Smooth muscle cell (in vitro differentiated cells): ENCODE results near the gene ASTN2. TPM values are rescaled to one million over a fixed set of nuclear protein-coding genes. Genes with fewer than 3 reads are reported as not detected.

ENCODE experiments used
- DNase-seq: peaks from one replicate; lab custom pipeline; 2025; ENCODE audit not compliant: unreplicated experiment; lab: John Stamatoyannopoulos, UW
- H2AFZ ChIP-seq: fragments of 200-600 bp; sonication (generic); 2 replicates; pipeline ENCODE4 v1.6.0; 2016; ENCODE audit warnings: antibody characterized with exemption, low read depth, mild to moderate bottlenecking
- H3F3A ChIP-seq: fragments of 200-600 bp; sonication (generic); 2 replicates; pipeline ENCODE4 v1.6.0; 2017; ENCODE audit warnings: antibody characterized with exemption, low read depth
- H3K27ac ChIP-seq: fragments of 200-600 bp; sonication (generic); 2 replicates; pipeline ENCODE4 v1.5.1; 2016; ENCODE audit warnings: low read depth, mild to moderate bottlenecking
- H3K27me3 ChIP-seq: fragments of 200-600 bp; sonication (generic); 2 replicates; pipeline ENCODE4 v1.6.1; 2016; ENCODE audit warnings: low read depth, mild to moderate bottlenecking
- H3K36me3 ChIP-seq: fragments of 200-600 bp; sonication (generic); 2 replicates; pipeline ENCODE4 v1.5.1; 2016; ENCODE audit warnings: low read depth
- H3K4me1 ChIP-seq: fragments of 200-600 bp; sonication (generic); 2 replicates; pipeline ENCODE4 v1.5.1; 2016; ENCODE audit warnings: low read depth
- H3K4me2 ChIP-seq: fragments of 200-600 bp; sonication (generic); 2 replicates; pipeline ENCODE4 v1.6.0; 2016; ENCODE audit warnings: mild to moderate bottlenecking
- H3K4me3 ChIP-seq: fragments of 200-600 bp; sonication (generic); 2 replicates; pipeline ENCODE4 v1.5.1; 2016; ENCODE audit warnings: mild to moderate bottlenecking
- H3K79me2 ChIP-seq: fragments of 200-600 bp; sonication (generic); 2 replicates; pipeline ENCODE4 v1.6.0; 2016; ENCODE audit warnings: low read depth, mild to moderate bottlenecking
- H3K9ac ChIP-seq: fragments of 200-600 bp; sonication (generic); 2 replicates; pipeline ENCODE4 v1.6.0; 2016; ENCODE audit warnings: low read depth
- H3K9me3 ChIP-seq: fragments of 200-600 bp; sonication (generic); replicated peaks from 2 replicates; pipeline ENCODE4 v1.5.1; 2016; ENCODE audit warnings: low read depth
- H4K20me1 ChIP-seq: fragments of 200-600 bp; sonication (generic); 2 replicates; pipeline ENCODE4 v1.6.0; 2016; ENCODE audit warnings: low read depth
- WGBS: methylation state at CpG from one replicate; pipeline ENCODE4 v1.1.7; 2016; ENCODE audit warnings: low lambda C conversion rate; 5-methylcytosine and 5-hydroxymethylcytosine counted together
- polyA plus RNA-seq: library from polyadenylated mRNA; unstranded; fragments of >200 nt; fragmentation: Nextera tagmentation; extraction: Ambion mirVana; gene quantifications from 2 replicates; pipeline ENCODE4 v1.2.1, GENCODE V29; 2016
- total RNA-seq: library from RNA; depleted of rRNA; stranded (reverse); fragments of >200 nt; gene quantifications from 2 replicates; pipeline ENCODE4 v1.2.3, GENCODE V29; 2014
- TF ChIP-seq, protein P1 (sequence below): fragments of 200-600 bp; sonication (generic); IDR thresholded peaks from 2 replicates; pipeline ENCODE4 v1.5.1; 2017; ENCODE audit warnings: borderline replicate concordance, mild to moderate bottlenecking, antibody characterized with exemption; ENCODE audit not compliant: insufficient read depth, poor library complexity, severe bottlenecking

The ASTN2 gene
- total and polyA plus RNA-seq, 2 experiments from 2014 or later: 6.5 to 6.7 TPM

DNA sequence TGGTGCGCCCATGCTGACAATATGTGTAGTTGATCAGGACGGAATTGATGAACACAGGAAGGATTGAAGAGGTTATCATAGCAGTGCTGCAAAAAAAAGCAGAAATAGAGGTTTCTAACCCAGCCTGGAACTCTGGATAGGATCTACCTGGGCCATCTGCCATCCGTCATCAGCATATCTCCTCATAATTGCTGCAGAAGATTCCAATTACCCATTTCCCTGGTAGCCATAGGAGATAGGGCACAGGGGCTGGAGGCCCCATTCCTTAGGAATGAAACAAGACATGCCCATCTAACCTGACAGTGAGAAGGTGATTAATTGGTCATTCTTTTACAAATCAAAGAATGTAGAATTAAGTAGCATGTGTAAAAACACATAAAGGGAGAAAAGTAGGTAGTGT lies 788.1 kb downstream of the ASTN2 start:
- Histone ChIP-seq H3K79me2 (no peaks in the 10 kb centered on the region), H3K27me3 (no peaks in the 10 kb centered on the region), H3K4me3 (no peak overlapping the region), H3K9ac (no peak overlapping the region), H3F3A (no peaks in the 10 kb centered on the region), H4K20me1 (no peaks in the 10 kb centered on the region), H3K36me3 (no peaks in the 10 kb centered on the region), H3K9me3 (no peaks in the 10 kb centered on the region), H3K27ac (no peak overlapping the region), H3K4me2 (no peak overlapping the region), H3K4me1 (no peaks in the 10 kb centered on the region), H2AFZ (no peak overlapping the region)
- 98% methylated on average over 3 of the region's 3 CpGs for WGBS
- TF ChIP-seq, protein P1, sequence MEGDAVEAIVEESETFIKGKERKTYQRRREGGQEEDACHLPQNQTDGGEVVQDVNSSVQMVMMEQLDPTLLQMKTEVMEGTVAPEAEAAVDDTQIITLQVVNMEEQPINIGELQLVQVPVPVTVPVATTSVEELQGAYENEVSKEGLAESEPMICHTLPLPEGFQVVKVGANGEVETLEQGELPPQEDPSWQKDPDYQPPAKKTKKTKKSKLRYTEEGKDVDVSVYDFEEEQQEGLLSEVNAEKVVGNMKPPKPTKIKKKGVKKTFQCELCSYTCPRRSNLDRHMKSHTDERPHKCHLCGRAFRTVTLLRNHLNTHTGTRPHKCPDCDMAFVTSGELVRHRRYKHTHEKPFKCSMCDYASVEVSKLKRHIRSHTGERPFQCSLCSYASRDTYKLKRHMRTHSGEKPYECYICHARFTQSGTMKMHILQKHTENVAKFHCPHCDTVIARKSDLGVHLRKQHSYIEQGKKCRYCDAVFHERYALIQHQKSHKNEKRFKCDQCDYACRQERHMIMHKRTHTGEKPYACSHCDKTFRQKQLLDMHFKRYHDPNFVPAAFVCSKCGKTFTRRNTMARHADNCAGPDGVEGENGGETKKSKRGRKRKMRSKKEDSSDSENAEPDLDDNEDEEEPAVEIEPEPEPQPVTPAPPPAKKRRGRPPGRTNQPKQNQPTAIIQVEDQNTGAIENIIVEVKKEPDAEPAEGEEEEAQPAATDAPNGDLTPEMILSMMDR: no peak
- DNase-seq: no peak

DNA sequence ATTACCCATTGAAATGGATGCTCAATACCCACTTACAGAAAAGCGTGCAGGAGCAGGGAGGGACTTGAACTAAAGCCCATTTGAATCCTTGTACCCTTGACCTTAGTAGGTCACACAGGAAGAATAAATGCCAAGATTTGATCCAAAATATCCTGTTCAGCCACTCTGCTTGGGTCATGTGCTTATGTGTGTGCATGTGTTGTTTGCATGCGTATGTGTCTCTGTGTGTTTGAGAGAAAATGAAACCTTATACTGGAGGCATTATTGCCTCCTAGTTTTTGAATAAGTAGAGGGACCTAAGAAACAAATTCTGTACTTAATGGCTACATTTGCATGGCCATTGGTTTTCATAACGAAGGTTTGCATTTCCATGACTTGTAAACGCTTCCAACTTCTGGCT lies 791.1 kb downstream of the ASTN2 start:
- TF ChIP-seq, protein P1: no peak
- Histone ChIP-seq H3K27ac (no peak overlapping the region), H2AFZ (no peak overlapping the region), H3F3A (no peaks in the 10 kb centered on the region), H3K4me1 (no peaks in the 10 kb centered on the region), H3K4me3 (no peak overlapping the region), H3K36me3 (no peaks in the 10 kb centered on the region), H3K9ac (no peak overlapping the region), H3K9me3 (no peaks in the 10 kb centered on the region), H3K27me3 (no peaks in the 10 kb centered on the region), H4K20me1 (no peaks in the 10 kb centered on the region), H3K79me2 (no peaks in the 10 kb centered on the region), H3K4me2 (no peak overlapping the region)
- no peak for DNase-seq
- 77% methylated on average over 4 of the region's 4 CpGs for WGBS

DNA sequence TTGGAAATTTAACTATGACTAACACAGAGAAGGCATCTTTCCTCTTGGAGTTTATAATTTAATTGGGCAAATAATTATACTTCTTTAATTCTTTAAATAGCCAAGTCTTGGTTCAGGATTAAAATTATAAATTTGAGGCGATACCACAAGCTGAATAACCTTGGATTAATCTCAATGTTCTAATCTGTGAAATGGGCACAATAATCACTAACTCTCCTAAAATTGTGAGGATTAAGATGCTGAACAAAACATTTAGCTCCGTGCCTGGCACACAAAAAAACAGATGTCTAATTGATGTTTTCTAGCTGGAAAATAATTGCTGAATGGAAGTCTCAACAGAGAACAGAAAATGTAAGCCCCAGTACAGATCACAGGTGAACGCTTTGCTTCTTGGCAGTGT lies 797.5 kb downstream of the ASTN2 start:
- TF ChIP-seq, protein P1: no peak
- Histone ChIP-seq H3K27ac (no peak overlapping the region), H3K4me3 (no peak overlapping the region), H2AFZ (no peak overlapping the region), H3K27me3 (no peaks in the 10 kb centered on the region), H3F3A (no peaks in the 10 kb centered on the region), H3K36me3 (no peaks in the 10 kb centered on the region), H3K4me1 (no peaks in the 10 kb centered on the region), H3K9me3 (no peaks in the 10 kb centered on the region), H3K79me2 (no peaks in the 10 kb centered on the region), H4K20me1 (no peaks in the 10 kb centered on the region), H3K9ac (no peak overlapping the region), H3K4me2 (no peak overlapping the region)
- DNase-seq: no peak
- 98% methylated on average over 3 of the region's 3 CpGs for WGBS

DNA sequence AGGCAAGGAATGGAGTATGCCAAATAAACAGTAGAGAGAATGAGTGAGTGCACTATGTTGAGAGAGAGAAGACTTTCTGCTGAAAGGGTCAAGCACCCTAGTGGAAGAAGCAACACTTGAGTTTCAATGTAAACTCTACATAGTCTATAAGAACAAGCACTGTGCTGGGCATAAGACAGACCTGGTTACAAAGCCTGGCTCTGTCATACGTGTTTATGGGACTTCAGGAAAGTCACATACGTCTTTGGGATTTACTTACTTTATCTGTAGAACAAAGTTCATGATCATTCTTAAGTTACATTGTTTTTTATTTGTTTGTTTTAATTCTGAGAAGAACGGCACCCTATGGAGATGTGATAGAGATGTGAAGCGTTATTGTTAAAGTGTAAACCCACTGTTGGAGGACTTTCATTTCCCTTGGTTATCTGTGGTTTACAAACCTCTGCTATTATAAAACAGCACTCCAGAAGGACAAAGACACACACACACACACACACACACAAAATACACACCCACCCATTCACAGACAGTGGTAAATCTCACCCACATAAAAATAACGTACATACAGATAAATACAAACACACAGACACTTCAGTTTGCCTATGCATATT lies 798.4 kb downstream of the ASTN2 start:
- H3K9me3 ChIP-seq: no peaks in the 10 kb centered on the region
- TF ChIP-seq, protein P1: no peak
- 75% methylated on average over 5 of the region's 5 CpGs for WGBS

More for the DNA sequence above, 798.4 kb downstream of the ASTN2 start:
- Histone ChIP-seq H3K27ac (no peak overlapping the region), H3K9ac (no peak overlapping the region), H3K79me2 (no peaks in the 10 kb centered on the region), H3K4me3 (no peak overlapping the region), H3K36me3 (no peaks in the 10 kb centered on the region), H2AFZ (no peak overlapping the region), H3K4me1 (no peaks in the 10 kb centered on the region), H4K20me1 (no peaks in the 10 kb centered on the region), H3K4me2 (no peak overlapping the region), H3K27me3 (no peaks in the 10 kb centered on the region), H3F3A (no peaks in the 10 kb centered on the region)
- no peak for DNase-seq
